Chondrocyte (in vitro differentiated cells): Measurements from ENCODE around the gene RXFP1. TPM values are rescaled to one million over a fixed set of nuclear protein-coding genes. Genes with fewer than 3 reads are reported as not detected.

Source experiments
- DNase-seq: peaks from one replicate; pipeline ENCODE4 v3.0.0; 2021; ENCODE audit warnings: mixed read lengths, low spot score
- H3K27ac Mint-ChIP-seq: one replicate; pipeline ENCODE4 v1.8.0; 2021; ENCODE audit warnings: mild to moderate bottlenecking, moderate library complexity, mixed read lengths; ENCODE audit not compliant: unreplicated experiment
- H3K27me3 Mint-ChIP-seq: 2 replicates; pipeline ENCODE4 v1.8.0; 2021; ENCODE audit warnings: low read depth, mixed read lengths
- H3K36me3 Mint-ChIP-seq: 2 replicates; pipeline ENCODE4 v1.8.0; 2021; ENCODE audit warnings: low read depth, mixed read lengths
- H3K4me1 Mint-ChIP-seq: 2 replicates; pipeline ENCODE4 v1.8.0; 2021; ENCODE audit warnings: low read depth, mild to moderate bottlenecking, mixed read lengths
- H3K4me3 Mint-ChIP-seq: one replicate; pipeline ENCODE4 v1.8.0; 2021; ENCODE audit warnings: mild to moderate bottlenecking, moderate library complexity, mixed read lengths; ENCODE audit not compliant: unreplicated experiment
- H3K9me3 Mint-ChIP-seq: 2 replicates; pipeline ENCODE4 v1.8.0; 2021; ENCODE audit warnings: low read depth, mixed read lengths
- CTCF ChIP-seq: fragments of 200-600 bp; sonication (generic); IDR thresholded peaks from 2 replicates; pipeline ENCODE4 v1.5.0; 2021; ENCODE audit warnings: antibody characterized with exemption, mild to moderate bottlenecking, moderate library complexity
- total RNA-seq: library from RNA; stranded (reverse); gene quantifications from 3 replicates; pipeline ENCODE4 v1.2.1, GENCODE V29; 2021

The RXFP1 gene
- total RNA-seq, 1 donor from 2014 or later, result not detected

DNA sequence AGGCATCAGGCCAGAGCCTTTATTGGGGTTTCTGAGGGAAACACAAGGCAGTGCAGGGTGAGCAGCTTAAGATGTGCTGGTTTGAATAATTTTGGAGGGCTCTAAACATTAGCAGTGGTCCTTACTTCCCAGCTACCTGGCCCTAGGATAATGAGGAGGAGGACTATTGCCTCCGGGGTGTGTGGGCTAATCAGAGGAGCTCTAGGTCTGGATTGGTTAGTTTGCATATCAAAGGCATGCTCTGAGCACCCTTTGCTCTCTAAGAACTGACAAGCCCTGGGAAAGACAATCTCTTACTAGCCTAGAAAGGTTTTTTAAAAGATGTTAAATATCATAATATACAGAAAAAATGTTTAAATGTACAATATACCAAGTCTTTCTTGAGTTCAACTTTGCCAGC lies 58.4 kb downstream of the RXFP1 start:
- Mint-ChIP-seq H3K36me3 (peaks cover 2% of the 10 kb centered on the region), H3K4me3 (no peak overlapping the region), H3K27me3 (peaks cover 15% of the 10 kb centered on the region), H3K27ac (no peak overlapping the region), H3K4me1 (no peaks in the 10 kb centered on the region), H3K9me3 (peaks cover 3% of the 10 kb centered on the region)
- no peak for TF ChIP-seq CTCF
- no peak for DNase-seq

DNA sequence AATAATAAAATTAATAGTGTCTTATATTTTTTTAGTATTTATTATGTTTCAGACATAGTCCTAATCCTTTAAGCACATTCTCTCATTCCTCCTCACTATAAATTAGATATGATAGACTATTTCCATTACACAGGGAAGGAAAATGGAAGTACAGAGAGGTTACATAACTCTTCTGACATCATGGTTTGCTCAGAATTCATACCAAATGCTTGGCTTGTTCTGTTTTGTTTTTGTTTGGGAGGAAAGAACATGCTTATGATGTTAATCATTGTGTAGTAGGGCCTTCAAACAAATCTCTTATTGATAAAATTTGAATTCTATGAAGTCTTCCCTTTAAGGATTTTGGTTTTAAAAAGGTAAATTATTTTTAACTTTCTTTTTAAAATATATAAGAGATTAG lies 59.5 kb downstream of the RXFP1 start:
- TF ChIP-seq CTCF, result no peak
- Mint-ChIP-seq H3K36me3 (peaks cover 2% of the 10 kb centered on the region), H3K4me1 (no peaks in the 10 kb centered on the region)

GRCh38 chr4:158586881-158587280 lies 65.2 kb downstream of the RXFP1 start:
- H3K4me1 Mint-ChIP-seq, result no peaks in the 10 kb centered on the region

More for the DNA sequence above, 59.5 kb downstream of the RXFP1 start:
- peaks cover 20% of the 10 kb centered on the region for H3K27me3 Mint-ChIP-seq
- peaks cover 3% of the 10 kb centered on the region for H3K9me3 Mint-ChIP-seq
- no peak for DNase-seq
- H3K27ac Mint-ChIP-seq, result no peak overlapping the region
- no peak overlapping the region for H3K4me3 Mint-ChIP-seq

GRCh38 chr4:158588285-158588684 lies 66.6 kb downstream of the RXFP1 start:
- no peak overlapping the region for H3K4me3 Mint-ChIP-seq
- peaks cover 33% of the 10 kb centered on the region for H3K27me3 Mint-ChIP-seq
- peaks cover 4% of the 10 kb centered on the region for H3K36me3 Mint-ChIP-seq
- DNase-seq, result no peak
- no peaks in the 10 kb centered on the region for H3K4me1 Mint-ChIP-seq
- TF ChIP-seq CTCF, result no peak
- no peaks in the 10 kb centered on the region for H3K9me3 Mint-ChIP-seq
- no peak overlapping the region for H3K27ac Mint-ChIP-seq

More at GRCh38 chr4:158586881-158587280, 65.2 kb downstream of the RXFP1 start:
- DNase-seq, result no peak
- TF ChIP-seq CTCF, result no peak
- peaks cover 4% of the 10 kb centered on the region for H3K36me3 Mint-ChIP-seq
- no peak overlapping the region for H3K4me3 Mint-ChIP-seq
- peaks cover 37% of the 10 kb centered on the region for H3K27me3 Mint-ChIP-seq
- no peaks in the 10 kb centered on the region for H3K9me3 Mint-ChIP-seq
- H3K27ac Mint-ChIP-seq, result no peak overlapping the region

DNA sequence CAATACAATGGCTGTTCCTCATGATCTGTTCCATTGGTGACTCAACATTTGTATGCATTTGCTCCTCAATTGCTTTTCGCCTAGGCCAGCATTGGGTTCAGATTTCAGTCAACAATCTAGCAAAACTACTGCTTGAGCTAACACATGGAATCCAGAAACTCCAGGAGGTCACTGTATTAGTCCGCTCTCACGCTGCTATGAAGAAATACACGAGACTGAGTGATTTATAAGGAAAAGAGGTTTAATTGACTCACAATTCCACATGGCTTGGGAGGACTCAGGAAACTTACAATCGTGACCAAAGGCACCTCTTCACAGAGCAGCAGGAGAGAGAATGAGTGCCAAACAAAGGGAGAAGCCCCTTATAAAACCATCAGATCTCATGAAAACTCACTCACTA lies 67.1 kb downstream of the RXFP1 start:
- no peak for DNase-seq
- peaks cover 4% of the 10 kb centered on the region for H3K36me3 Mint-ChIP-seq
- TF ChIP-seq CTCF, result no peak
- no peaks in the 10 kb centered on the region for H3K9me3 Mint-ChIP-seq
- no peaks in the 10 kb centered on the region for H3K4me1 Mint-ChIP-seq
- H3K27ac Mint-ChIP-seq, result no peak overlapping the region
- H3K4me3 Mint-ChIP-seq, result no peak overlapping the region
- H3K27me3 Mint-ChIP-seq, result peaks cover 34% of the 10 kb centered on the region
